GM21447 (cell line): ENCODE data around the gene MORC4.

Experiments
- ATAC-seq: cut with Tn5 transposase; IDR thresholded peaks from one replicate; pipeline ENCODE4 v1.9.1; 2021; ENCODE audit not compliant: unreplicated experiment

Gene MORC4

DNA sequence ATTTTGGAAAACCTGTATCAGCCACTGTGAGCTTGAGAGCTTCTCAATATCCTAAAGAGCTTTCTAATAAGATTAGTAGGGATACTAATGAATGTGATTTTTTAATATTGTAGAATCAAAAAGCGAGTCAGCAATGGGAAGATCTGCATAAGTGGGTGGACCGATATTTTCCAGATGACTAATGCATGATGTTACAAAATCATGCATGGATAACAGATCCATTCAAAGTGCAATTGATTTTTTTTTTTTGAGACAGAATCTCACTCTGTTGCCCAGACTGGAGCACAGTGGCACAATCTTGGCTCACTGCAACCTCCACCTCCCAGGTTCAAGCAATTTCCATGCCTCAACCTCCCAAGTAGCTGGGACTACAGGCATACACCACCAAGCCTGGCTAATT is 87.1 kb downstream of the MORC4 start:
- no peak for ATAC-seq

DNA sequence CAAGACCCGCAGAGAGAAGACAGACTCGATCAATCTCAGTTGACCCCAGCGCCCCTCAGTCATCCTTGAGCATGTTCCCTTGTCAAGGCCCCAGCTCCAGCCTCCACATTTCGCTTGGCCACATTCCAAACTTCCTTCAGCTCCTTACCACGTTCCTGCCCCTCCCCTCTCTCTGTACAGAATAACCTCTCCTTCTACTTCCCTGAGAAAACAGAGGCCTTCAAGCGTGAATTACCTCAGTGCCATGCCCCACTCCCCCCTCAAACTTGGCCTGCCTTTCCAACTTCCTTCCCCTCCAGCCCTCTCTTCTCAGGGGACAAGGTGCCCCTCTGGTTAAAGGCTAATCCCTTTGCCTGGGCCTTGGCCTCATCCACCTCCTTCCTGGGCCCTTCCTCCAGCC is 93.7 kb downstream of the MORC4 start:
- ATAC-seq = no peak

DNA sequence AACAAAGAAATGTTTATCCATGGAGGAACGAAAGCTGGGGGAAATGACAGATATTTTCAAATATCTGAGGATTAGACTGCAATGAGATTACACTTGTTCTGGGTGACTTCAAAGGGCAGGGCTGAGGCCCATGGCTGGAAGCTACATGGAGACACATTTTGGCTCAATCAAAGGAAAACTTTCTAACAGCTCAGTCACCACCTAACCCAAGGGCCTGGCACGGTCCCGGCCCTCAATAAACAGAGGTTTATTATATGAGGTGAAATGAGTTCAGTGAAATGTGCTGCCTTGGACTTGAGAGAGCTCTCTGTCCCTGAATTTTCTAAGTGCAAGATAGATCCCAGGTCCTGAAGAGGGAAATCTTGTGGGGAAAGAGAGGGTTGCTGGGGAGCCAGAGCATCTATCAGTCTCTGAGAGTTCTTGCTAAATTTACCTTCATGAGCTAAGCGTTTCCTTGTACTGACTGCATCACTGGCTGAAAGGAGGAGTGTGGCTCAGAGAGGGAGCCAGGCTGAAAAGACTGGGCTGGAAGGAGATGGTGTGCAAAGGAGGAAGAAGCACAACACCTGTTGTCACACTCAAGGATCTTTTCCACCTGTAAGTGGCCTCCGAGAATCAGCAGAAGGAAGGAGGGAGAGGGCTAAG is 94.8 kb downstream of the MORC4 start:
- no peak for ATAC-seq

DNA sequence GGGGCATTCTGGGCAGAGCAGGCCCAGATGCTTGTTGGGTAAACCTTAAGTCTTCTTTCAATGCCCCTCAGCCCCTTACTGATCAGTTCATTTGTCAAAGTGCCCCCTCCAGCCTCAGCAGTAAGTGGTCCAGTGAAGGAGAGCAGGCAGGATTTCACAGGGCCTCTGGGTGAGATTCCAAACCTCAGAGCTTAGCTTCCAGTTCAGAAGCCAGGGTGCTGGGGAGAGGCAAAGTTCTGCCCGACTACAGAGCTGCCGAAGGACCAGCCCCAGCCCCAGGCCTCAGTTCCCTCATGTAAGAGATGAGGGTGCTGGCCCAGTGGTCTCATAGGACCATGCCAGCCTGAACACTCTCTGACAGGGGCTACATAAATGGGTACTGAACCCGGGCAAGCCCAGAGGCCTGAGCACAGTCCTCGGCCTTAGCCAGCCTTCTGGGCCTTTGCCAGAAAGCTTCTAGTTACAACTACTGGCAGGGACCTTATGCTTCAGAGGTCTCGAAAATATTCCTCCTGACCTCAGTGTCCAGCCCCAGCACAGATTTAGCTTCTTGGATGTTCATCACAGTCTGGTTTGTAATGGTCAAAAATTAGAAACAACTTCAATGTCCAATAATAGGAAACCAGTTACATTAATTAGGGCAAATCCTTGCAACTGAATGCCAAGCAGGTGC is 96.0 kb downstream of the MORC4 start:
- ATAC-seq = no peak

DNA sequence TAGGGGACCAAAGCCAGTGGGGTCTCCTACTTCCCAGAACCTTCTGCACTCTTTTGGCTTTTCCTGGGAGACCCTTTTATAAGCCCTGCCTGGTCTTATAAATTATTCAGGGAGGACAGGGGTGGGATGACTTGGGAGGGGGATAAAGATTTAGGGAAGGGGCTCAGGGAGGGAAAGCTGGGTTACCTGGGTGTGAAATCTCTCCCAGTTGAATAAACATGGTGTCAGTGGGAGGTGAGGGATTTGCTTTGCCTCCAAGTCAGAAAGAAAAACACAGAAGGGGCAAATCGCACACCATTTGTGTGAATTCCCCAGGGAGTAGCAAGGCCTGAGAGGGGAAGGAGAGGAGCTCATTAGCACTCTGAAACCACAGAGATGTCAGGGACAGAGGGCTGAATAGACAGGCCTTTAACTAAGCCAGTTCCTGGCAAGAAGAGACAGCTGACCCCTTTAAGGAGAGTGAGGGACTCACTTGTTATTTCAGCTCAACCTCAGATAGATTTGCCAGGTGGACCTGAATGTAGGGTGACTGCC is 96.7 kb downstream of the MORC4 start, which contains the start of gene RIPPLY1:
Gene RIPPLY1 (minus strand): TSS at position 51 of the 534 bp plus-strand sequence. CDS start 54 bp downstream, outside the sequence.
- no peak for ATAC-seq

DNA sequence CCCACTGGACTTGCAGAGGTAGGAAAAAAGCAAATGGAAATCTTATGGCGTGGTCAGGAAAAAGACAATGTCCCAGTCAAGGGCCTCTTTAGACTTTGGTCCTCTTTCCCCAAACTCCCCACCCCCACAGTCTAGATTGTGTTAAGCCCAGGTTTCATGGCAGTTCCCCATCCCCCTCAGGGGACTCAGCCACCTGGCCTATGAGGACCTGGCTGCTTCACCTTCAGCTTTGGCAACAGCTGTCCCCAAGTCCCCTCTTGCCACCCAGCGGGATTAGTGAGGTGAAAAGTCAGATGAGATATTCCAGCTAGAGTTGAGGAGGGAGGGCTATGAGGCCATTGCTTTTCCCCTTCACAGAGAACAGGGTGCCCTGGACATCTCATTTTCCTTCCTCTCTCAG is 97.3 kb downstream of the MORC4 start:
- ATAC-seq = no peak

DNA sequence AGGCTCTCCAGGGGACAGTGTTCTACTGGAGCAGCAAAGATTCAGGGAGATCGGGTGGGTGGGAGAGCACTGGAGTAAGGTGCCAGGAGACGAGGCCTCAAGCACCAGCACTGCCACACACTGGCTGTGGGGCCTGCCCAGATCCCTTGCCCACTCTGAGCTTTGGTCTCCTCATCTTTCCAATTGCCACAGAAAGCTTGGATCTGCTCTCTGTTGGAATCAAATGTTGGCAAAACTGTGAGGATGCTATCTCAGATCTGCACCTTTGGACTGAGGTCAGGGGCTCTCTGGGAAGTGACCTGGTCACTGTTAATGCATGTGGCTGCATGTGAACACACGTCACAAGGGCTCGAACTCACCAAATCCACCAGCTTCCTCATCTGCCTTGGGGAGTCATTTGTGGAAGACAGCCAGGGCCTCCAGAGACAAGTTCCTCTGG is 98.2 kb downstream of the MORC4 start:
- ATAC-seq = no peak

DNA sequence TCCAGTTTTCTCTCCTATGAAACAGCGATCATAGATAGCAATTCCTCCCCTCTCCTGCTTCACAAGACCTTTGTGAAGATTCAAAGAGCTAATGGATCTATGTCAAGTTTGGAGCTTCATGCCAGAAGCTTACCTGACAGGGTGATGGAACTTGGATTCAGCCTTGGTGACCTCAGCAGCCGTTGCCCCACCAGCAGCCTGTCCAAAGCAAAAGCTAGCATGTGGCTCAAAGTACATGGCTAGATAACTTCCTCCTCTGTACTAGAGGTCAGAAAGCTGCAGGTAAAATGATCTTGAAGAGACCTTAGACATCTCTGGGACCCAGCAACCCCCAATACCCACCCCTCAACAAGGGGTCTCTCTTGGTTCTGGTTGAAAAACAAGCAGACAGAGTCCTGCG is 98.7 kb downstream of the MORC4 start:
- ATAC-seq = no peak

DNA sequence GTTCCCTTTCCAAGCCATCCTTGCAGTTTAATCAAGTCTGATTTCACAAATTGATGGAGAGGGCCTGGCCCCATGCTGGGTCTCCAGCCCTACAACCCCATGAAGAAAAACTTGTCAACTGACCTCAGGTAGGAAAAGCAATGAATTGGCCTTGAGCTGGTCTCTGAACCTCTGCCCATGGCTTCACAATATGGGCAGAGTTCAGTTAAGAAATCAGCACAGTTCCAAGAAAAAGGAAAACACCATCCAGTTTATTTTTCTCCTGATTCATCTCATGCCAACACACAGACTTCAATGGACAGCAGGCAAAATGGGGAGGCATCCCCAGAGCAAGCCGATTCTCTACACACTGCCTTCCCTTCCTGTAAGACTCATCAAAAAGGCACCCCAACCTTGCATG is 100.2 kb downstream of the MORC4 start:
- no peak for ATAC-seq

DNA sequence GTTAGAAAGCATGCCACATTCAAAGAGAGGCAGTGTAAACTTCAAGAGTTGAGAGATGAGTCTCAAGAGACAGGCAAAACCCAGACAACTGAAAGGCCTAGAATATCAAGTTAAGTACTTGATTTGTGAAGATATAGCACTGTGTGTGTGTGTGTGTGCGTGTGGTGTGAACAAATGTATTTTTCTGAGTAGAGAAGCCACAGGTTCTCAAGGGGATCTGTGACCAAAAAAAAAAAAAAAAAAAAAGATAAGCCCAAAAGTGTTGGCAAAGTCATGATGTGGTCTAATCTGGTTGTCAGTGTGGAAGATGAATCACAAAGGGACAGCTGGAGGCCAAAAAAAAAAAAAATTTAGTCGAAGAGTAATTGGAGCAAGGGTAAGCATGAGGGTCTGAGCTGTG is 100.7 kb downstream of the MORC4 start:
- ATAC-seq = no peak

DNA sequence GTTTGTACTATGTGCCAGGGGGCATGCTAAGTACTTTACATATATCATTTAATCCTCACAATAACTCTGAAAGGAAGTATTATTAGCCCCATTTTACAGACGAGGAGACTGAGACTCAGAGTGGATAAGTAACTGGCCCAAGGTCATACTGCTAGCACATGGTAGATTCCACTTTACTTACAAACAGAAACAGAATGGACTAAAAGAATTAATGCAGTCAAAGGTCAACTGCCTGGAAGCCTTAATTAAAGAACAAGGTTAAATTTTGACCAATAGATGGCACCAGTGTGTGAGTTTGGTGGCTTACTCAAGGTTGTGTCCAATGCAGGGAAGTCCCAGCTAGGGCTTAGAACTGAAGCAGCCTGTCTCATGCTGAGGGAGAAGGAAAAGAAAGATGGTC is 101.5 kb downstream of the MORC4 start:
- ATAC-seq = no peak

DNA sequence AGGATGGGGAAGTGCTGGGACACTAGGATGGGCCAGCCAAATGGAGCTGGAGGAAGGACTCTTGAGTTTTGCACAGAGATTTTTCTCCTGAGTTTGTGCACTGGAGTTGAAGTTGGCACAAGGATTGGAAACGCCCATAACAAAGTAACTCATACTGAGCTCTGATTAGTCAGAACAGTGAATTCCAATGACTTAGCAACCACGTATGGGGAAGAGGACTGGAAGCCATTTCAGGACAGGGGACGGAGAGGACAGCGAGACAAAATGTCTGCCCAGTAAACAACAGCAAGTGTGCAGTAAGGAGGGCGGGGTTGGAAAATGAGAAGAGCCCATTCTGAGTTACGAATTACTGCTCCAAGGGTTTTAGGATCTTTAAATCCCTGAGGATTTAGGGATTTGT is 102.8 kb downstream of the MORC4 start:
- no peak for ATAC-seq

DNA sequence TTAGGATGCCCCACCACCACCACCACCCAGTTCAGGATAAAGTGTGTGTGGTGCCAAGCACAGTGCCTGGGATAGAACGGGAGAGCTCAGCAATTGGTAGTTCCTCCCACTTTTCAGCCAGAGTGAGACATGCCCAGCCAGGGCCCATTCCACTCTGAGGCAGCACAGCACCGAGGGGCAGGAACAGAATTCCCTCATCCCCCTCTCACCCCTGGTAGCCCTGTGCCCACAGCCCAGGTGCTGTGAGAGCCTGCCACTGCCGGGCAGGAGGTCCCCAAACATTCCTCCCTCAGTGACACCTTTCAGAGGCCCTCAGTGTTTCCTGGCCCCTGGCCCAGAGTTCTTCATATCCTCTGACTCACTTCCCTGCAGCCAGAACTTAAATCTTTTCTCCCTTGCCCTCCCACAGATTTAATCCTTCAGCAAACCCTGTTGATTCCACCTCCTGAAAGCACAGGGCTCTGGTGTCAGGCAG is 105.0 kb downstream of the MORC4 start:
- ATAC-seq = no peak

DNA sequence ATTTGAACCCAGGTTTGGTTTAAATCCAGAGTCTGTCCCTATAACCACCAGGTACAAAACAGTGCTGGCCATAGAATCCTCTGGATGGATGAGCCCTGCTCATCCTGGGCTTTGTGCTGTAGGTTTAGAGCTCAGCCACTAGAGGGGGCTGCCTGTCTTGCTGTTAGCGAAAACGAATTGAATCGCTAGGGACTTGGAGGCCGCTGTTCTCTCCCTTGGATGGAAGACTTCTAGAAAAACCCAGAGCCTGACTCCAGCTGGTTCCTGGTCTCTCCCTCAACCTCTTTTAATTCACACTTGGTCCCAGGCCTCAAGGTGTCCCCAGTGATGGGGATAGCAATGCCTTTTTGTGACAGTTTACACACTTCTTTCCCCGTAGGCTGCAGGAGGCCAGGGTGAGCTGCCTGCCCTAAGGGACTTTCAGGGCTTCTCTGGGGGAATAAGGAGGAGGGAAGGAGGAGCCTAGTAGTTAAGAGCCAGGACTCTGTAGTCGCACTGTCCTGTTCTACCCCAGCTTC is 105.6 kb downstream of the MORC4 start:
- ATAC-seq = peak; percentile 51

DNA sequence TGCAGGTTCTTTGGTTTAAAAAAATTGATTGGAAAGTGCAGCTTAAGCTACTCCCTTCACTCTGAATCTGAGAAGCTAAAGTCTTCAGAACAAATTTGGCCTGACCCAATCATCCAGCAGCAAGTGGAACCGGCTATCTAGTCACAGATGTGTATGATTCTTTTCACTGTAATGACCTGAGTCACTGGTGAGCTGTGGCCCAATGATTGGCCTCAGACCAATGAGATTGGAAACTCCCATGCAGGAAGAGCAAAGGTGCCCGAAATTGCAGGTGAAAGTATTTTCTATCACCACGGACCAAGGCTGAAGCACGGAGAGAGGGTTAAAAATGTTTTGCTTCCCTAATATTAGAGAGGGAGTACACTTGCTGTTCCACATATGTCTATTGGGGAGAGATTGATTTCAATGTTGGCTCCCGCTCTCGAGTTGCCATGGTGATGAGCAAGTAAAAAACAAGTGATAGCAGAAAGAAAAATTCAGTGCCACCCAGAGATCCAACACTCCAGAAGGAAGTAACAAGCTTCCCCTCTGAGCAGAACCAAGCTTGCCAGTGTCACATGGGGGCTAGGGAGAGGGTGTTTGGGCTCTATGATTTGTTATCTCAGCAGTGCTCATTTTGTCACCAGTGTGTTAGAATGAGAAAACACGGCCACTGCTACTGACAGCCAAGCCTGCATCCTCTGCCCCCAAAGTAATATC is 108.1 kb downstream of the MORC4 start:
- no peak for ATAC-seq
